AG09319 (cell line): ENCODE measurements around the gene CACNA1C.

Source experiments
- DNase-seq: peaks from one replicate; pipeline ENCODE4 v3.0.0-alpha.2; 2010; ENCODE audit warnings: low read depth; ENCODE audit errors: extremely low read depth
- CTCF ChIP-seq: IDR thresholded peaks from 2 replicates; pipeline ENCODE4 v1.5.1; 2011; ENCODE audit warnings: low read depth, mild to moderate bottlenecking, inconsistent platforms, low read length, moderate library complexity

Gene CACNA1C

GRCh38 chr12:2338991-2339431, 286.2 kb downstream of the CACNA1C start:
- DNase-seq: no peak
- TF ChIP-seq CTCF: no peak

- no peak for TF ChIP-seq CTCF
- DNase-seq: peak; percentile 71
Observed at GRCh38 chr12:2341051-2341751, 288.4 kb downstream of the CACNA1C start.

GRCh38 chr12:2341871-2342270, 289.1 kb downstream of the CACNA1C start:
- peak; percentile 62 for DNase-seq
- TF ChIP-seq CTCF: no peak

GRCh38 chr12:2343681-2344080, 290.9 kb downstream of the CACNA1C start:
- TF ChIP-seq CTCF: no peak
- DNase-seq: no peak

GRCh38 chr12:2344476-2344875, 291.7 kb downstream of the CACNA1C start:
- DNase-seq: no peak
- no peak for TF ChIP-seq CTCF

- no peak for DNase-seq
- no peak for TF ChIP-seq CTCF
Observed at GRCh38 chr12:2344885-2345284, 292.1 kb downstream of the CACNA1C start.

GRCh38 chr12:2345902-2346301, 293.1 kb downstream of the CACNA1C start:
- no peak for DNase-seq
- no peak for TF ChIP-seq CTCF
